NCI-H345 treated with DMSO at 0.1 percent for 48 hours (cell line): ENCODE data around the gene WWTR1.

Source experiments
- DNase-seq: peaks from one replicate; lab custom pipeline; 2025; ENCODE audit not compliant: unreplicated experiment; lab: John Stamatoyannopoulos, UW

Gene WWTR1

GRCh38 chr3:149474250-149474817 is 183.5 kb downstream of the WWTR1 start, which contains the start of gene TM4SF4:
TM4SF4 (plus strand) TSS chr3:149474697; CDS start chr3:149474878, 181 bp downstream.
- no peak for DNase-seq

- DNase-seq = no peak
These were observed 184.2 kb downstream of the WWTR1 start for GRCh38 chr3:149473357-149474249.

- no peak for DNase-seq
These were observed 185.6 kb downstream of the WWTR1 start for GRCh38 chr3:149472030-149472797.

DNA sequence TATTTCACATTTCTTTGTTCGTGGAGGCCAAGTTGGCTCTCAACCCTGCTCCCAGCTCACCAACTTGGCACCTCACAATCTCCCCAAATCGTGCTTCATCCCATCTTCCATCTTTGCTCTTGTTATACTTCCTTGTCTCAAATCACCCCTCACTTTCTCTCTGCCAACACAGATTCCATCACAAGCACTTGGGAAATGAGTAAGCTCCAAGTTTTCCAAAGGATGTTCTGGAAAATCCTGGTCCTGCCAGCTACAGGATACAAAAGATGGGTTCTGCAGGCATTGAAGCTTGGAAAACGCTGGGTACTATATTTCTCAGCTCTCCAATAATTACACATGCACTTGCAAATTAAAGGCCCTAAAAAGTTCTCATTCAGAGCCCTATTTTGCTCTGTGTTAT is 187.4 kb downstream of the WWTR1 start:
- no peak for DNase-seq

DNA sequence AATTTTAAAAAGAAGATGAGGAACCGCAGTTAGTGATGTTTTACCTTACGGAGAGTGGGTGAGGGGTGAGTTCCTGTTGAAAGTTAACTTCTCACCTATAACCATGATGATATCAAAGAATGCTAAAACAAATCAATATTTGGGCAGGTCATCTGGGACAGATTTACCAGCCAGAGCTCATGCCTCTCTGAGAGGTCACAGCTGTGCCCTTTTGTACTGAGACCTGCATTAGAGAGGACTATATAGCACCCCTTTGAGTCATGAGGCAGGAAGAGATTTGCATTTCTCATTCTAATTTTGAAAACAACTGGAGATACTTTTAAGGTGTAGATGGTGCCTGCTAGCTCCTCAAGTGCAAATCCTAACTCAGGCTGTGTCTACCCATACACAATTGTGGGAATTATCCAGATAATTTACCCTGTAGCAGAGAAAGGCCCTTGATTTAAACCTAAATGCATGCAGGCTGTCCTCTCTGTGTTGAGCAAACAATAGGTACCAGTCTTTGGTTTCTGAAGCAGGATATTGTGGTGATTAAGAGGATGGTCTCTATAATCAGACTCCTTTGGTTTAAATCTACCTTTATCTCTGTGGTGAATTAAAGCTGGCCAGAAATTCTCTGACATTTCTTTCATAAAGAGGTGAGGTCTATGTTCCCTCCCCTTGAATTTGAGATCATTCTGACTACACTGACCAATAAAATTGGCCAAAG is 189.2 kb downstream of the WWTR1 start:
- no peak for DNase-seq
